Ovary (tissue), 3 donors: ENCODE measurements around the gene CSTB.

Experiments used
- EP300 ChIP-seq: sonication (generic); formaldehyde crosslinking; IDR thresholded peaks from one replicate; pipeline ENCODE4 v1.6.1; 2017; ENCODE audit warnings: antibody characterized with exemption
- POLR2A ChIP-seq: fragments of 450-650 bp; IDR thresholded peaks from one replicate; pipeline ENCODE4 v1.6.1; 2017; ENCODE audit warnings: antibody characterized with exemption, mild to moderate bottlenecking, moderate library complexity
- TF ChIP-seq, protein P1 (sequence below), 3 donors: fragments of 450-650 bp in 2 of 3; fragments of 200-600 bp in 1 of 3; IDR thresholded peaks; one replicate each; pipeline versions ENCODE4 v1.5.1 to v1.8.0; 2016 to 2022; ENCODE audit warnings: antibody characterized with exemption in 3 of 3, mild to moderate bottlenecking in 1 of 3
- donor health status: DM: no; HTN: no; CAD: no.

DNA sequence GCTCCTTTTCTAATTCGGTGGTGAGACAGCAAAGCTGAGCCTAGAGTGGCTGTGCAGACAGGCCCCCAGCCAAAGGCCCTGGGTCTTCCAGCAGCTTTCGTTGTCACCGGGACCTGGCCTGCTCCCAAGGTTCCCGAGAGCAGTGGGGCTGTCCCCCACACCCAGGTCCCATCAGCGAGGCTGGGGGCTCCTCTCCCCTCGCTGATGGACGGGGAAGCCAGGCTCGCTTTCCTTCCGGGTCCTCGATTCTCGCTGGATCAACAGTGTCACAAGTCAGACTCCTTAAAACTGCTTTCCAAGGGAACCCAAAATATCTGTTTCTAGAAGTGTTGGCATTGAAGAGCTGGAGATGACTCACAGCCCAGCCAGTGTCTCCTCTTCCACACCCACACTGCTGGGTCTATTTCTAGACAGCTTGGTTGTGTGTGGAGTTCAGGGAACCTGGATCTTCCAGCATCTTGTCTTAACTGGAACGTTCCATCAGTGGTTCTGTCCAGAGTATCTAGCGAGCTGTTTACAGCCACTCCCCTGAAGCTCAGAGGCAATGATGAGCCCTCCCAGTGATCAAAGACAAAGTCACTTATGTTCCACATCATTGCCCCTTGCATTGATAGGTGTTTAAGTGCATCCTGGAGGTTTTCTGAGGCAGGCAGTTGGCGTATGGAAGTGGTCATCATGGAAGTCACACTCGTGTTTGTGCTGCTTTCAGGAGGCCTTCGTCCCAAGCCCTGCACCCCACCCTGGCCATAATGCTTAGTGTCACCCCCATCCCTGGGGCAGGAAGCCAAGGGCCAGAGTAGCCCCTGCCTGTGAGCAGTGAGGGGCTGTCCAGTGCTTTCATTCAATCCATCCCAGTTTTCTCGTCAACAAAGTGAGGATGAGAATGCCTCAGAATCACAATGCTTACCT is 48.5 kb upstream of the CSTB start:
- TF ChIP-seq, protein P1, sequence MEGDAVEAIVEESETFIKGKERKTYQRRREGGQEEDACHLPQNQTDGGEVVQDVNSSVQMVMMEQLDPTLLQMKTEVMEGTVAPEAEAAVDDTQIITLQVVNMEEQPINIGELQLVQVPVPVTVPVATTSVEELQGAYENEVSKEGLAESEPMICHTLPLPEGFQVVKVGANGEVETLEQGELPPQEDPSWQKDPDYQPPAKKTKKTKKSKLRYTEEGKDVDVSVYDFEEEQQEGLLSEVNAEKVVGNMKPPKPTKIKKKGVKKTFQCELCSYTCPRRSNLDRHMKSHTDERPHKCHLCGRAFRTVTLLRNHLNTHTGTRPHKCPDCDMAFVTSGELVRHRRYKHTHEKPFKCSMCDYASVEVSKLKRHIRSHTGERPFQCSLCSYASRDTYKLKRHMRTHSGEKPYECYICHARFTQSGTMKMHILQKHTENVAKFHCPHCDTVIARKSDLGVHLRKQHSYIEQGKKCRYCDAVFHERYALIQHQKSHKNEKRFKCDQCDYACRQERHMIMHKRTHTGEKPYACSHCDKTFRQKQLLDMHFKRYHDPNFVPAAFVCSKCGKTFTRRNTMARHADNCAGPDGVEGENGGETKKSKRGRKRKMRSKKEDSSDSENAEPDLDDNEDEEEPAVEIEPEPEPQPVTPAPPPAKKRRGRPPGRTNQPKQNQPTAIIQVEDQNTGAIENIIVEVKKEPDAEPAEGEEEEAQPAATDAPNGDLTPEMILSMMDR (IDR thresholded peaks at IDR 0.05), result no peak
- TF ChIP-seq POLR2A (no peak), EP300 (no peak)
